ENCODE data around the gene FBXO47. TPM values are rescaled to one million over a fixed set of nuclear protein-coding genes. Genes with fewer than 3 reads are reported as not detected.

Gene FBXO47
- total and polyA plus RNA-seq, 10 of the 15 experiments (the other 5 are each of a cell fraction or from before 2014, with no cell fraction given): 0.04 to 0.06 (median 0.06) TPM; not detected in 7

DNA sequence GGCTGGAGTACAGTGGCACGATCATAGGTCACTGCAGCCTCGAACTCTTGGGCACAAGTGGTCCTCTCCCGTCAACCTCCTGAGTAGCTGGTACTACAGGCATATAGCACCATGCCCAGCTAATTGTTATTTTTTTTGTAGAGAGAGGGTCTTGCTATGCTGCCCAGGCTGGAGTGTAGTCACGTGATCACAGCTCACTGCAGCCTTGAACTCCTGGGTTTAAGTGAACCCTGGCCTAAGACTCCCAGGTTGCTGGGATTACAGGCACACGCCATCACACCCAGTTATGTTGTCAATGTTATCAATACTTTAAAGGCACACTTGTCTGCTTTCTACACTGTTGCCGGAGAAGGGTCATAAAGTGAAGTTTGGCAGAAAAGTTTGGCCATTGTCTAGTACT is 63.8 kb downstream of the FBXO47 start:
- Histone ChIP-seq H3K27me3 (replicated peaks in 1 of 2; ENCODE audit: control insufficient read depth in 2 of 2, insufficient read depth in 2 of 2, low read length in 1 of 2) (no peaks in the 10 kb centered on the region), H2AFZ (ENCODE audit: control insufficient read depth, low read depth, low read length) (no peak overlapping the region), H3K27ac (ENCODE audit: control insufficient read depth, insufficient read depth) (no peak overlapping the region), H4K20me1 (ENCODE audit: control insufficient read depth, insufficient read depth) (no peaks in the 10 kb centered on the region), H3K4me3 (no peak overlapping the region), H3K36me3 (ENCODE audit: control insufficient read depth in 2 of 2, insufficient read depth in 2 of 2, low read length in 1 of 2) (peaks cover 8 to 9% of the 10 kb centered on the region in 2 experiments), H3K9ac (ENCODE audit: control insufficient read depth, insufficient read depth, low read length) (no peak overlapping the region), H3K4me1 (ENCODE audit: control insufficient read depth, insufficient read depth, low read length) (peaks cover 18% of the 10 kb centered on the region), H3K79me2 (ENCODE audit: control insufficient read depth, insufficient read depth, low read length) (peaks cover 6% of the 10 kb centered on the region), H3K4me2 (ENCODE audit: control insufficient read depth, insufficient read depth) (no peak overlapping the region), H3K9me3 (replicated peaks; ENCODE audit: control insufficient read depth, insufficient read depth, low read length) (no peaks in the 10 kb centered on the region)
- FAIRE-seq (no peak), ATAC-seq (no peak), DNase-seq (ENCODE audit: low read depth, low spot score) (no peak)
- ChIA-PET SMC1A (ENCODE audit: uncharacterized antibody, unreplicated experiment) (interaction anchor here (1.7 kb wide), 1 partner anchor 32 kb away, joined by 4 read pairs; no protein-coding TSS in a partner anchor), RAD21 (ENCODE audit: unreplicated experiment) (no interaction called here), CTCF (interaction anchor here (1.2 kb wide), 1 partner anchor 32 kb away, joined by 3 read pairs; no protein-coding TSS in a partner anchor), POLR2A (no interaction called here)
- BruUV-seq (replicated peaks): no TSS peak
- TF ChIP-seq E4F1 (IDR thresholded peaks at IDR 0.05; ENCODE audit: borderline replicate concordance, partially characterized antibody) (no peak), MYC (IDR thresholded peaks at IDR 0.05; ENCODE audit: insufficient read depth, insufficient read length, insufficient replicate concordance, low read length, severe bottlenecking) (no peak), BCL11A (IDR thresholded peaks at IDR 0.05; ENCODE audit: low read depth, low read length) (no peak), WRNIP1 (IDR thresholded peaks at IDR 0.05; ENCODE audit: borderline replicate concordance, low read depth, low read length) (no peak), GATAD2B (conservative IDR thresholded peaks at IDR 0.05; ENCODE audit: low read depth) (no peak), BACH1 (IDR thresholded peaks at IDR 0.05; ENCODE audit: borderline replicate concordance) (no peak), KLF5 (IDR thresholded peaks at IDR 0.05; ENCODE audit: partially characterized antibody) (no peak), NBN (IDR thresholded peaks at IDR 0.05) (no peak), ATF7 (IDR thresholded peaks at IDR 0.05; ENCODE audit: low read depth) (no peak), ZBTB33 (IDR thresholded peaks at IDR 0.05) (no peak), FOXK2 (IDR thresholded peaks at IDR 0.05) (no peak), NFIC (IDR thresholded peaks at IDR 0.05; ENCODE audit: low read depth, low read length) (no peak), ASH2L (IDR thresholded peaks at IDR 0.05; ENCODE audit: borderline replicate concordance, low read depth) (no peak), RCOR1 (conservative IDR thresholded peaks at IDR 0.05; ENCODE audit: low read depth, low read length) (no peak)
- intact Hi-C loops (cut with micrococcal nuclease; ENCODE audit: unreplicated experiment): no loop called here
- in situ Hi-C loops (cut with MboI): no loop called here
- over 99% methylated on average over 6 of the region's 6 CpGs for WGBS (ENCODE audit: insufficient coverage, insufficient replicate concordance, low lambda C conversion rate, missing lambda C conversion rate)
